Smooth muscle cell (in vitro differentiated cells): ENCODE data around the gene MAD2L2. TPM values are rescaled to one million over a fixed set of nuclear protein-coding genes. Genes with fewer than 3 reads are reported as not detected.

Experiments
- DNase-seq: peaks from one replicate; lab custom pipeline; 2025; ENCODE audit not compliant: unreplicated experiment; lab: John Stamatoyannopoulos, UW
- H2AFZ ChIP-seq: fragments of 200-600 bp; sonication (generic); 2 replicates; pipeline ENCODE4 v1.6.0; 2016; ENCODE audit warnings: antibody characterized with exemption, low read depth, mild to moderate bottlenecking
- H3F3A ChIP-seq: fragments of 200-600 bp; sonication (generic); 2 replicates; pipeline ENCODE4 v1.6.0; 2017; ENCODE audit warnings: antibody characterized with exemption, low read depth
- H3K27ac ChIP-seq: fragments of 200-600 bp; sonication (generic); 2 replicates; pipeline ENCODE4 v1.5.1; 2016; ENCODE audit warnings: low read depth, mild to moderate bottlenecking
- H3K27me3 ChIP-seq: fragments of 200-600 bp; sonication (generic); 2 replicates; pipeline ENCODE4 v1.6.1; 2016; ENCODE audit warnings: low read depth, mild to moderate bottlenecking
- H3K36me3 ChIP-seq: fragments of 200-600 bp; sonication (generic); 2 replicates; pipeline ENCODE4 v1.5.1; 2016; ENCODE audit warnings: low read depth
- H3K4me1 ChIP-seq: fragments of 200-600 bp; sonication (generic); 2 replicates; pipeline ENCODE4 v1.5.1; 2016; ENCODE audit warnings: low read depth
- H3K4me2 ChIP-seq: fragments of 200-600 bp; sonication (generic); 2 replicates; pipeline ENCODE4 v1.6.0; 2016; ENCODE audit warnings: mild to moderate bottlenecking
- H3K4me3 ChIP-seq: fragments of 200-600 bp; sonication (generic); 2 replicates; pipeline ENCODE4 v1.5.1; 2016; ENCODE audit warnings: mild to moderate bottlenecking
- H3K79me2 ChIP-seq: fragments of 200-600 bp; sonication (generic); 2 replicates; pipeline ENCODE4 v1.6.0; 2016; ENCODE audit warnings: low read depth, mild to moderate bottlenecking
- H3K9ac ChIP-seq: fragments of 200-600 bp; sonication (generic); 2 replicates; pipeline ENCODE4 v1.6.0; 2016; ENCODE audit warnings: low read depth
- H3K9me3 ChIP-seq: fragments of 200-600 bp; sonication (generic); replicated peaks from 2 replicates; pipeline ENCODE4 v1.5.1; 2016; ENCODE audit warnings: low read depth
- H4K20me1 ChIP-seq: fragments of 200-600 bp; sonication (generic); 2 replicates; pipeline ENCODE4 v1.6.0; 2016; ENCODE audit warnings: low read depth
- WGBS: methylation state at CpG from one replicate; pipeline ENCODE4 v1.1.7; 2016; ENCODE audit warnings: low lambda C conversion rate; 5-methylcytosine and 5-hydroxymethylcytosine counted together
- polyA plus RNA-seq: library from polyadenylated mRNA; unstranded; fragments of >200 nt; fragmentation: Nextera tagmentation; extraction: Ambion mirVana; gene quantifications from 2 replicates; pipeline ENCODE4 v1.2.1, GENCODE V29; 2016
- total RNA-seq: library from RNA; depleted of rRNA; stranded (reverse); fragments of >200 nt; gene quantifications from 2 replicates; pipeline ENCODE4 v1.2.3, GENCODE V29; 2014
- TF ChIP-seq, protein P1 (sequence below): fragments of 200-600 bp; sonication (generic); IDR thresholded peaks from 2 replicates; pipeline ENCODE4 v1.5.1; 2017; ENCODE audit warnings: borderline replicate concordance, mild to moderate bottlenecking, antibody characterized with exemption; ENCODE audit not compliant: insufficient read depth, poor library complexity, severe bottlenecking

MAD2L2 gene
- total and polyA plus RNA-seq, 2 experiments from 2014 or later, result 46.0 to 87.4 TPM

DNA sequence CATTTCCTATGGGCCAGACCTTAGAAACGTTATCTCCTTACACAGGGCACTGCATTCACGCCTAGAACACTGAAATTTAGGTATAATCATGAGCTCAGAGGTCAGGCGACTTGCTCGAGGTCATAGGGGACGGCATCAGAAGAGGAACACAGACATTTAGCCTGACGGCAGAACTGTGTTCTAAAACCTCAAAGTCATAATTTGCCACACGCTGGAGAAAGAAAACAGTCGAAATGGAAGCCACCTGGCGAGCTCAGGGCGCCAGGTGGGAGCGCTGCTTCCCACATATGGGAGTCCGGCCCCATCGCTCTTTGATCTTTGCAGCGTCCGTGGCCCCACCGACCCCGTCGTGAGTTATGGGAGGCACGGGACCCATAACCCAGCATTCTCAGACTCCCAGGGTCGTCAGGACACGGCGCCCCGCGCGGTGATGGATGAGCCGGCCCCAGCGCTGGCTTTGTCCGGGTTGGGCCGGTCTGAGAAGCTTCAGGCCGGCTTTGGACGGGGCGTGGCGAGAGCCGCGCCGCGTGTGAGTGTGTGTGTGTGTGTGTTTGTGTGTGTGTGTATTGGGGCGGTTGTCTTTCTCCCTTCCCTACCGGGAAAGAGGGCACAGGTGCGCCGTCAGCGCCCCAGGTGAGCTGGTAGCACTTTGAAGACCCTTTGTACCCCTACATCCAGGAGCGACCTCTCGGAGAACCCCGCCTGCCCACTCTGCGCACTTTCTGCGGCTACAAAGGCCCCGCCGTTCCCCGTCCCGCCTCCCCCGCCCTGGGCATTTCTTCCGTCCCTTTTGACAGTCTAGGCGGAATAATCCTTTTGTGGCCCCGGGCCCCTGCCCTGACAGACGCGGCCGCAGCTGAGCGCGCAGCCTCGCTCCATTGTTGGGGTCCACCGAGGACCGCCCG, 9.7 kb upstream of the MAD2L2 start:
- no peak for DNase-seq
- Histone ChIP-seq H3K79me2 (no peaks in the 10 kb centered on the region), H3K27me3 (peaks cover 59% of the 10 kb centered on the region), H3K36me3 (no peaks in the 10 kb centered on the region), H3K9me3 (no peaks in the 10 kb centered on the region), H3K4me3 (peak overlapping the region; percentile 55), H3K27ac (no peak overlapping the region), H3K4me1 (no peaks in the 10 kb centered on the region), H3K9ac (no peak overlapping the region), H2AFZ (no peak overlapping the region), H3F3A (no peaks in the 10 kb centered on the region), H4K20me1 (no peaks in the 10 kb centered on the region), H3K4me2 (peak overlapping the region; percentile 83)
- TF ChIP-seq, protein P1, sequence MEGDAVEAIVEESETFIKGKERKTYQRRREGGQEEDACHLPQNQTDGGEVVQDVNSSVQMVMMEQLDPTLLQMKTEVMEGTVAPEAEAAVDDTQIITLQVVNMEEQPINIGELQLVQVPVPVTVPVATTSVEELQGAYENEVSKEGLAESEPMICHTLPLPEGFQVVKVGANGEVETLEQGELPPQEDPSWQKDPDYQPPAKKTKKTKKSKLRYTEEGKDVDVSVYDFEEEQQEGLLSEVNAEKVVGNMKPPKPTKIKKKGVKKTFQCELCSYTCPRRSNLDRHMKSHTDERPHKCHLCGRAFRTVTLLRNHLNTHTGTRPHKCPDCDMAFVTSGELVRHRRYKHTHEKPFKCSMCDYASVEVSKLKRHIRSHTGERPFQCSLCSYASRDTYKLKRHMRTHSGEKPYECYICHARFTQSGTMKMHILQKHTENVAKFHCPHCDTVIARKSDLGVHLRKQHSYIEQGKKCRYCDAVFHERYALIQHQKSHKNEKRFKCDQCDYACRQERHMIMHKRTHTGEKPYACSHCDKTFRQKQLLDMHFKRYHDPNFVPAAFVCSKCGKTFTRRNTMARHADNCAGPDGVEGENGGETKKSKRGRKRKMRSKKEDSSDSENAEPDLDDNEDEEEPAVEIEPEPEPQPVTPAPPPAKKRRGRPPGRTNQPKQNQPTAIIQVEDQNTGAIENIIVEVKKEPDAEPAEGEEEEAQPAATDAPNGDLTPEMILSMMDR, result no peak
- WGBS, result 2% methylated on average over 62 of the region's 64 CpGs

DNA sequence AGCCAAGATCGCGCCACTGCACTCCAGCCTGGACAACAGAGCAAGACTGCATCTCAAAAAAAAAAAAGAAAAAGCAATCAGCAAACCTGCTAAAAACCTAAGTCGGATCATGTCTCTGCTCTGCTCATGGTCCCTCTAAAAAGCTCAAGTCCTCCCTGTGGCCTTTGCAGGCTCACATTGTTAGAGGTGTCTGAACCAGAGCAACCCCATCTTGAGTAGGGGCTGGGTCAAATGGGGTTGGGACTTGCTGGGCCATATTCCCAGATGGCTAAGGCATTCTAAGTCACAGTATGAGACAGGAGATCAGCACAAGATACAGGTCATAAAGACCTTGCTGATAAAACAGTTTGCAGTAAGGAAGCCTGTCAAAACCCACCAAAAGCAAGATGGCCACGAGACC, 7.6 kb upstream of the MAD2L2 start:
- no peak overlapping the region for H2AFZ ChIP-seq
- no peaks in the 10 kb centered on the region for H4K20me1 ChIP-seq
- TF ChIP-seq, protein P1, result no peak
- no peak overlapping the region for H3K4me3 ChIP-seq
- H3K9ac ChIP-seq, result no peak overlapping the region
- no peak for DNase-seq
- no peaks in the 10 kb centered on the region for H3F3A ChIP-seq
- no peaks in the 10 kb centered on the region for H3K79me2 ChIP-seq
- 98% methylated on average over 4 of the region's 4 CpGs for WGBS
- H3K27ac ChIP-seq, result no peak overlapping the region
- H3K9me3 ChIP-seq, result no peaks in the 10 kb centered on the region
- no peaks in the 10 kb centered on the region for H3K36me3 ChIP-seq
- H3K4me2 ChIP-seq, result no peak overlapping the region
- no peaks in the 10 kb centered on the region for H3K4me1 ChIP-seq
- H3K27me3 ChIP-seq, result peaks cover 44% of the 10 kb centered on the region

DNA sequence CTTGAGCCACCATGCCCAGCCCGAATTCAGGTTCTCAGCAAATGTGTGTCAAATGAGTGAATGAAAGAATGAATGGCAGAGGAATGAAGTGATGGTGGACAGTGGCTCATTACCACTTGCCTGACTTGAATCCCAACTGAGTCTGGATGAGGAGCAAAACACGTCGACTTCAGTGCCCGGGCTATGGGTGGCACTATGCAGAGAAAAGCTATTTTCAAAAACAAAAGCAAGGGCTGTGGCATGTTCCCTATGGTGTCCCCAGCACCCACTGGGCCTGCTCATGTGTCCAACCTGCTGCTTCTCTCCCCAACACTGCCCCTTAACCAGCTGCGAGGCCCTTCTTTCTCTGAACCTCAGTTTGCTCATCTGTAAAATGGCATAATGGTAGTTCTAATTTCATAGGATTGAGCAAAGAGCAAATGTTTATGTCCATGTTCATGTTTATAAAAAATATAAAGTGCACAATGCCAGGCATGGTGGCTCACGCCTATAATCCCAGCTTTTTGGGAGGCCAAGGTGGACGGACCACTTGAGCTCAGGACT, 4.3 kb upstream of the MAD2L2 start:
- H3K27me3 ChIP-seq, result peaks cover 12% of the 10 kb centered on the region
- no peaks in the 10 kb centered on the region for H4K20me1 ChIP-seq
- no peak overlapping the region for H3K4me3 ChIP-seq
- TF ChIP-seq, protein P1, result no peak
- no peak overlapping the region for H2AFZ ChIP-seq
- H3K4me1 ChIP-seq, result peaks cover 14% of the 10 kb centered on the region
- no peak overlapping the region for H3K27ac ChIP-seq
- H3K36me3 ChIP-seq, result no peaks in the 10 kb centered on the region
- H3K9me3 ChIP-seq, result no peaks in the 10 kb centered on the region
- no peaks in the 10 kb centered on the region for H3K79me2 ChIP-seq
- DNase-seq, result no peak
- no peak overlapping the region for H3K4me2 ChIP-seq
- WGBS, result 92% methylated on average over 7 of the region's 7 CpGs
- H3K9ac ChIP-seq, result no peak overlapping the region
- H3F3A ChIP-seq, result no peaks in the 10 kb centered on the region
